ENCODE results near the gene ZDHHC19.

The ZDHHC19 gene

DNA sequence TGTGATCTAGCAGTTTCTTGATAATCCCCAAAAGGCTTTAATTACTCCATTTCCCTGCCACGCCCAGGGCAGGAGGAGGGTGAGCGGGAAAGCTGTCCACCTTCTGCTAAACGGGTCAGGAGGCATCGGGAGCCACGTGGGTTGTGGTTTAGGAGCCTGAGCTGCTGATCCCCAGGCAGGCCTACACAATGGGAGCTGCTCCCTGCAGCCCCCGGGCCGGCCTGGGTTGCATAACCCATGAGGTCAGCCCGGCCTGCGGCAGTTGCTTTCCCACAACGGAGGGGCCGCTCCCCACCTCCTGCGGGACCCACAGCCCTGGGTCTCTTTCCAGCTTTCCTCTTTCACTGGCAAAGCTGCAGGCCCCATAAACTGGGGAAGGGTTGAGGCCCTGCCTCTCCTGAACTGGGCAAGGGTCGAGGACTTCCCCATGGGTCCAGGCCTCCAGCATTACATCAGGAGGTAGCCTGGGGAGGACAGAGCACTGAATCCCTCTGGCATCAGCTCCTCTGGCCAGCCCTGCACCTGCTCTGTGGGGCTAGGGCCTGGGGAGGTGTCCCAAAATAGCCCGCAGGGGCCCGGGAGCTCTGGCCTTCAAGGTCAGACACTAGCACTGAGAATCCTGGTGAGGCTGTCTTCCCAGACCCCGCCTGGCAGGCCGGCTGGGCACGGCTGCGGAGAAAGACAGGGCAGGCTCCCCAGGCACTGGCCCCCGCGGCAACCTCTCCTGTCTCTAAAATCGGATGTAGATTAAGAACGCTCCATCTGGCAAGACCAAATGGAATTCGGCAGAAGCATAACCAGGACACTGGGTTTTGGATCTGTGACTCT is 47.3 kb downstream of the ZDHHC19 start:
- TF ChIP-seq TAF1 (IDR thresholded peaks at IDR 0.05; ENCODE audit: borderline replicate concordance, insufficient read depth, low read length) (no peak), FOXP2 (optimal IDR thresholded peaks at IDR 0.05; ENCODE audit: borderline replicate concordance, extremely low read depth, extremely low read length, insufficient read depth) (no peak), POLR2AphosphoS5 (IDR thresholded peaks at IDR 0.05; ENCODE audit: low read depth, low read length) (no peak)
- TF ChIP-seq, protein P1, sequence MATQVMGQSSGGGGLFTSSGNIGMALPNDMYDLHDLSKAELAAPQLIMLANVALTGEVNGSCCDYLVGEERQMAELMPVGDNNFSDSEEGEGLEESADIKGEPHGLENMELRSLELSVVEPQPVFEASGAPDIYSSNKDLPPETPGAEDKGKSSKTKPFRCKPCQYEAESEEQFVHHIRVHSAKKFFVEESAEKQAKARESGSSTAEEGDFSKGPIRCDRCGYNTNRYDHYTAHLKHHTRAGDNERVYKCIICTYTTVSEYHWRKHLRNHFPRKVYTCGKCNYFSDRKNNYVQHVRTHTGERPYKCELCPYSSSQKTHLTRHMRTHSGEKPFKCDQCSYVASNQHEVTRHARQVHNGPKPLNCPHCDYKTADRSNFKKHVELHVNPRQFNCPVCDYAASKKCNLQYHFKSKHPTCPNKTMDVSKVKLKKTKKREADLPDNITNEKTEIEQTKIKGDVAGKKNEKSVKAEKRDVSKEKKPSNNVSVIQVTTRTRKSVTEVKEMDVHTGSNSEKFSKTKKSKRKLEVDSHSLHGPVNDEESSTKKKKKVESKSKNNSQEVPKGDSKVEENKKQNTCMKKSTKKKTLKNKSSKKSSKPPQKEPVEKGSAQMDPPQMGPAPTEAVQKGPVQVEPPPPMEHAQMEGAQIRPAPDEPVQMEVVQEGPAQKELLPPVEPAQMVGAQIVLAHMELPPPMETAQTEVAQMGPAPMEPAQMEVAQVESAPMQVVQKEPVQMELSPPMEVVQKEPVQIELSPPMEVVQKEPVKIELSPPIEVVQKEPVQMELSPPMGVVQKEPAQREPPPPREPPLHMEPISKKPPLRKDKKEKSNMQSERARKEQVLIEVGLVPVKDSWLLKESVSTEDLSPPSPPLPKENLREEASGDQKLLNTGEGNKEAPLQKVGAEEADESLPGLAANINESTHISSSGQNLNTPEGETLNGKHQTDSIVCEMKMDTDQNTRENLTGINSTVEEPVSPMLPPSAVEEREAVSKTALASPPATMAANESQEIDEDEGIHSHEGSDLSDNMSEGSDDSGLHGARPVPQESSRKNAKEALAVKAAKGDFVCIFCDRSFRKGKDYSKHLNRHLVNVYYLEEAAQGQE (IDR thresholded peaks at IDR 0.05; ENCODE audit: insufficient read depth in 1 of 2, low read depth in 2 of 2, low read length in 2 of 2): no peak

DNA sequence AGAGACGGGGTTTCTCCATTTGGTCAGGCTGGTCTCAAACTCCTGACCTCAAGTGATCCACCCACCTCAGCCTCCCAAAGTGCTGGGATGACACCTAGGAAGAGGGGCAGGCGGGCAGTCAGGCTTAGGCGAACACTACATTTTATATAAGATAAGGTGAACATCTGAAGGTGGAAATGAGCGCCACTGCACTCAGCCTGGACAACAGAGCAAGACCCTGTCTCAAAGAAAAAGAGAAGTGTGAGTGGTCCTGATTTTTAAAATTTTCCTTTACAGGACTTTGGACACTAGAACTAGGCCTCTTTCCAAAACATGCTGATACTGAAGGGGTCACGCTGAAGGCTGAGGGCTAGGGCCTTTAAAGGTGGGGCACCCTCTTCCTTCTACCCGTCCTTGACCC is 48.0 kb downstream of the ZDHHC19 start:
- TF ChIP-seq TAF1 (IDR thresholded peaks at IDR 0.05; ENCODE audit: borderline replicate concordance, insufficient read depth, low read length) (no peak), POLR2AphosphoS5 (IDR thresholded peaks at IDR 0.05; ENCODE audit: low read depth, low read length) (no peak), FOXP2 (optimal IDR thresholded peaks at IDR 0.05; ENCODE audit: borderline replicate concordance, extremely low read depth, extremely low read length, insufficient read depth) (no peak), SIN3A (IDR thresholded peaks at IDR 0.05; ENCODE audit: borderline replicate concordance, insufficient read depth, low read length) (no peak)
- TF ChIP-seq, protein P1 (IDR thresholded peaks at IDR 0.05; ENCODE audit: insufficient read depth in 1 of 2, low read depth in 2 of 2, low read length in 2 of 2): no peak

DNA sequence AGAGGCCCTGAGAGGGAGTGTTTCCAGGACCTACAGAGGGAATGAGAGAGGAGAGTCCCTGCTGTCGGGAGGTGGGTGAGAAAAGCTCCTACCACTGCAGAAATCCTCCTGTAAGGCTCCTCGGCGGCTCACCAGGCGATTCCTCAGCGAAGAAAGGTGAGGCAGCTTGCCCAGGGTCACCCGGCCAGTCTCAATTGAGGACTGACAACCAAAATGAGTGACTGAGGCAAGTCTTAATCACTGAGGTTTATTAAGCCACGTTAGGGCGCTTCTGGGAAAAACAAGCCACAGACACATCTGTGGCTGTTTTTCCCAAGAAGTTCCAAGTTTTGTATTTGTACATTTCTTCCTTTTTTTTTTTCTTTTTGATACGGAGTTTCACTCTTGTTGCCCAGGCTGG is 48.5 kb downstream of the ZDHHC19 start:
- TF ChIP-seq FOXP2 (optimal IDR thresholded peaks at IDR 0.05; ENCODE audit: borderline replicate concordance, extremely low read depth, extremely low read length, insufficient read depth): no peak

DNA sequence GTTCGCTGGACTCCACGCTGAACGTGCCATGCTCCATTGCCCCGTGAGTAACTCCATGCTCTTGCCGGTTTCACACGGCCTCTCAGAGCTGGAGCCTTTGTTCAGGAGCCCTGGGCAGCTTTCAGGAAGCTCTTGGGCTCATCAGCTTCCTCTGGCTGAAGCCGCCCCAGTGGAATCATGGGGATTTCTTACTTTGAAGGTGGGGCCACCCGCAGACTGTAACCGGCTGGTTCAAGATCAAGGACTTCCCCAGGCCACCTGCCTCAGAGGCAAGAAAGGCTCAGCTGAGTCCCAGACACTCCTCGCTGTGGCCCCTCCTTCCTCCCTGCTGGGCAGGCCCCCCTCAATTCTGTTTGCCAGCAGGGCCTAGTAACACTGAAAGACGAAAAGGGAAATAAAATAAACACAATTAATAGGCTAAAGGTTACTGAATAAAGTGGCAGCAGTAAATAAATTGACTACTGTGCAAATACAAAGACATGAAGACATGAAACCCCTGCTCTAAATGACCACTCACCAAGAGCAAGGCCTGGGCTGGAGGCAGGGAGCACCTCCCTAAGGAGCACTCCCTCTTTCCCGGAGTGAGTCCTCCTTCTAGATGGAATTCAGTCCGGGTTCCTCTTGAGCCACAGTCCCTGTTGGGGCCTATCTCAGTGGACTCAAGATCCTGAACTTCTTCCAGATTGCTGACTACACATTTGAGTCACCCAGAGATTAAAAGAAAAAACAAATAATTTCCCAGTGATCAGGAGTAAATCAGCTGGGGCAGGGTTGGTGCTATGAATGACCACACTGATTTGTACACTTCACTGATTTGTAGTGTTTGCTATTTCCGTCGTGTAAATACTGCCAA is 51.0 kb downstream of the ZDHHC19 start:
- TF ChIP-seq FOXP2 (optimal IDR thresholded peaks at IDR 0.05; ENCODE audit: borderline replicate concordance, extremely low read depth, extremely low read length, insufficient read depth) (no peak), SIN3A (IDR thresholded peaks at IDR 0.05; ENCODE audit: borderline replicate concordance, insufficient read depth, low read length) (no peak), POLR2AphosphoS5 (IDR thresholded peaks at IDR 0.05; ENCODE audit: low read depth, low read length) (no peak), TAF1 (IDR thresholded peaks at IDR 0.05; ENCODE audit: borderline replicate concordance, insufficient read depth, low read length) (no peak)
- TF ChIP-seq, protein P1 (IDR thresholded peaks at IDR 0.05; ENCODE audit: insufficient read depth in 1 of 2, low read depth in 2 of 2, low read length in 2 of 2): no peak

DNA sequence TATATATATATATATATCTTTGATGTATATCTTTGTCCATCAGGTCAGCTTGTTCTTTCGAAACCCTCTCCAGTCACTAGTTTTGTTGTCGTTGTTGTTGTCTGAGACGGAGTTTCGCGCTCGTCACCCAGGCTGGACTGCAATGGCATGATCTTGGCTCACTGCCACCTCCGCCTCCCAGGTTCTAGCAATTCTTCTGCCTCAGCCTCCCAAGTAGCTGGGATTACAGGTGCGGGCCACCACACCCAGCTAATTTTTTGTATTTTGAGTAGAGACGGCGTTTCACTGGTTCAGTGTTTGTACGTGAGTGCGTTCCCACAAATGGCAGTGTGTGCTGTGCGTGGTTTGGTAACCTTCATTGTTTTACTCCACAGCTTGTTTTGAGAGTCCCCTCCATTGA is 51.7 kb downstream of the ZDHHC19 start:
- TF ChIP-seq TAF1 (IDR thresholded peaks at IDR 0.05; ENCODE audit: borderline replicate concordance, insufficient read depth, low read length) (no peak), POLR2AphosphoS5 (IDR thresholded peaks at IDR 0.05; ENCODE audit: low read depth, low read length) (no peak), FOXP2 (optimal IDR thresholded peaks at IDR 0.05; ENCODE audit: borderline replicate concordance, extremely low read depth, extremely low read length, insufficient read depth) (no peak), SIN3A (IDR thresholded peaks at IDR 0.05; ENCODE audit: borderline replicate concordance, insufficient read depth, low read length) (no peak)
- TF ChIP-seq, protein P1 (IDR thresholded peaks at IDR 0.05; ENCODE audit: insufficient read depth in 1 of 2, low read depth in 2 of 2, low read length in 2 of 2): no peak

All from PFSK-1 (cell line).